Activated CD8-positive, alpha-beta T cell treated with anti-CD3 and anti-CD28 coated beads, Interleukin-2, amount 10 ng/mL, durations not matched to agents 7 days and 5 days (primary cell): ENCODE results near the gene GSS. TPM values are rescaled to one million over a fixed set of nuclear protein-coding genes. Genes with fewer than 3 reads are reported as not detected.
A peak's percentile ranks its signal among the peaks of the same experiment; 100 is the strongest.

Experiments
- ATAC-seq: fragments of 150-1000 bp; cut with Tn5 transposase; one replicate; pipeline ENCODE4 v1.10.0; 2021; ENCODE audit warnings: moderate library complexity
- CTCF ChIA-PET: fragments of 350-600 bp; sonication (Branson Sonifier 250); formaldehyde crosslinking; loops from one replicate; lab custom pipeline; 2021; ENCODE audit warnings: antibody characterized with exemption; lab: Charles Lee
- POLR2A ChIA-PET: fragments of 350-600 bp; sonication (Branson Sonifier 250); formaldehyde crosslinking; loops from one replicate; lab custom pipeline; 2021; ENCODE audit warnings: antibody characterized with exemption; lab: Charles Lee
- DNase-seq: peaks from one replicate; pipeline ENCODE4 v3.0.0-alpha.2; 2020
- H3K27ac Mint-ChIP-seq: one replicate; pipeline ENCODE4 v1.8.0; 2021; ENCODE audit warnings: mild to moderate bottlenecking, mixed read lengths
- H3K27me3 Mint-ChIP-seq: one replicate; pipeline ENCODE4 v1.8.0; 2021; ENCODE audit warnings: low read depth, mixed read lengths
- H3K36me3 Mint-ChIP-seq: one replicate; pipeline ENCODE4 v1.8.0; 2021; ENCODE audit warnings: low read depth, mixed read lengths
- H3K4me1 Mint-ChIP-seq: one replicate; pipeline ENCODE4 v1.8.0; 2021; ENCODE audit warnings: low read depth, mixed read lengths
- H3K4me3 Mint-ChIP-seq: one replicate; pipeline ENCODE4 v1.8.0; 2021; ENCODE audit warnings: mild to moderate bottlenecking, mixed read lengths
- H3K9me3 Mint-ChIP-seq: one replicate; pipeline ENCODE4 v1.8.0; 2022; ENCODE audit warnings: mixed read lengths; ENCODE audit not compliant: insufficient read depth
- total RNA-seq, 2 experiments: library from RNA; stranded (reverse); gene quantifications; one replicate each; pipeline ENCODE4 v1.2.3, GENCODE V29; 2021

The GSS gene
- total RNA-seq, 2 experiments from 2014 or later = 55.1 to 55.6 TPM

DNA sequence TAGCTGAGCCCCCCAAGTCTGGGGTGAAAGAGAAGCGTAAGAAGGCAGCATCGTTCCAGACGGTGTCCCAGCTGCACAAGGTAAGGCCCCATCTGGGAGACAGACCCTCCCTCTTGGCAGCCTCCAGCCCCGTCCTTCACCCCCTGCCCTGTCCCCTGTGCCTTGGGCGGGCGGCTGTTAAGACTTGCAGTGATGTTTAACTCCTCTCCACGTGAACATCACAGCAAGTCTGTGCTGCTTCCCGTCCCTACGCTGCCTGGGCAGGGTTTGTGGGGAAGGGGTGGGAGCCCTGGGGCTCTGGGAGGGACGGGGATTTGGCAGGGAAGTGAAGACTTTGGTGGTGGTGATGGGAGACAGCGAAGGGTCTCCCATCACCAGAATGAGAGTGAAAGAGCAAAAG lies 34.6 kb upstream of the GSS start:
- CTCF ChIA-PET = no interaction called here
- Mint-ChIP-seq H3K9me3 (no peaks in the 10 kb centered on the region), H3K27ac (no peak overlapping the region), H3K36me3 (no peaks in the 10 kb centered on the region), H3K27me3 (peaks cover under 1% of the 10 kb centered on the region), H3K4me1 (no peaks in the 10 kb centered on the region), H3K4me3 (no peak overlapping the region)
- DNase-seq = no peak
- ATAC-seq = no peak
- POLR2A ChIA-PET = no interaction called here

DNA sequence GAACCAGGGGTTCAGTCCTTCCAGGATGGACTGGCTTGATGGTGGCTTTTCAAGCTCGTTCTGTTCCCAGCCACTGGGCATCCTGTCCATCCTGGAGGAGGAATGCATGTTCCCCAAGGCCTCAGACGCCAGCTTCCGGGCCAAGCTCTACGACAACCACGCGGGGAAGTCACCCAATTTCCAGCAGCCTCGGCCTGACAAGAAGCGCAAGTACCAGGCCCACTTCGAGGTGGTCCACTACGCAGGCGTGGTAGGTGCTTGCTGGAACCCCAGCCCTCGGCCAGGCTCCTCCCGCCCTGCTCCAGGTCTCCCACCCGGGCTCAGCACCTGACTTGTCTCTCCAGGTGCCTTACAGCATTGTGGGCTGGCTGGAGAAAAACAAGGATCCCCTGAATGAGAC lies 34.1 kb upstream of the GSS start:
- Mint-ChIP-seq H3K9me3 (no peaks in the 10 kb centered on the region), H3K27ac (no peak overlapping the region), H3K4me3 (no peak overlapping the region), H3K36me3 (no peaks in the 10 kb centered on the region), H3K4me1 (peaks cover 1% of the 10 kb centered on the region), H3K27me3 (peaks cover 3% of the 10 kb centered on the region)
- CTCF ChIA-PET = no interaction called here
- ATAC-seq (no peak), DNase-seq (no peak)
- POLR2A ChIA-PET = no interaction called here

DNA sequence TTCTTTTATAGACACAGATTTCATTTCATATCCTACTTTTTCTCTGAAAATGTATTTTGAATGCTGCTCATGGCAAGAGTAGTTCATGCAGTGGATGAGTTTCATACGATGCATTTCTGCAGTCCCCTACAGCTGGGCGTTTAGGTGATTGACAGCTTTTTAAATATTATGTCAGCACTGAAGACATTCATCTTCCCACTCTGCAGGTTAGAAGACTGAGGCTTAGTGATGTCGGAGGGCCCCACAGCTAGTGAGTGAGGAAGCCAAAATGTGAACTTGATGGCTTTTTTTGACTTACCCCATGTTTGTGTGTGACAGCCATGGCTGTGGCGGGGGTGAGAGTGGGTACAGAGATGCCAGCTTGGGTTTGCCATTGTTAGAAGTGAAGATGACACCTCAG lies 33.5 kb upstream of the GSS start:
- ATAC-seq (no peak), DNase-seq (no peak)
- H3K9me3 Mint-ChIP-seq = no peaks in the 10 kb centered on the region
- peak overlapping the region; percentile 43 for H3K27ac Mint-ChIP-seq
- CTCF ChIA-PET = interaction anchor here (1.0 kb wide), 1 partner anchor 115 kb away, joined by 3 read pairs; no protein-coding TSS in a partner anchor
- H3K4me1 Mint-ChIP-seq = peaks cover 1% of the 10 kb centered on the region
- POLR2A ChIA-PET = no interaction called here
- peaks cover 3% of the 10 kb centered on the region for H3K27me3 Mint-ChIP-seq
- no peak overlapping the region for H3K4me3 Mint-ChIP-seq
- no peaks in the 10 kb centered on the region for H3K36me3 Mint-ChIP-seq

DNA sequence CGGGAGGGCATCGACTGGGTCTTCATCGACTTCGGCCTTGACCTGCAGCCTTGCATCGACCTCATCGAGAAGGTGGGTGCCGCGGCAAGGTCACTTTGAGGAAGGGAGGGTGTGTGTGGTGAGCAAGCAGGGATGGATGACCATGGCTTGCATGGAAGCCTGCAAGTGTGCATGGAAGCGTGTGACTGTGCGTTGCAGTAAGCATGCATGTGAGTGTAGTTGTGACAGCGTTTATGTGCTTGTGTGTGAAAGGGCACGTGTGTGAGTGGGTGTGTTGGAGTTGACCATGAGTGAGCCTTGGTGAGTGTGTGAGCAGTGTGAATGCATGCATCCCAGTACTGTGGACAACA lies 32.6 kb upstream of the GSS start:
- POLR2A ChIA-PET = no interaction called here
- ATAC-seq (no peak), DNase-seq (no peak)
- Mint-ChIP-seq H3K4me1 (peaks cover 1% of the 10 kb centered on the region), H3K36me3 (no peaks in the 10 kb centered on the region), H3K9me3 (no peaks in the 10 kb centered on the region), H3K4me3 (no peak overlapping the region), H3K27ac (no peak overlapping the region), H3K27me3 (peaks cover 7% of the 10 kb centered on the region)
- CTCF ChIA-PET = interaction anchor here (1.0 kb wide), 1 partner anchor 114 kb away, joined by 3 read pairs; no protein-coding TSS in a partner anchor

DNA sequence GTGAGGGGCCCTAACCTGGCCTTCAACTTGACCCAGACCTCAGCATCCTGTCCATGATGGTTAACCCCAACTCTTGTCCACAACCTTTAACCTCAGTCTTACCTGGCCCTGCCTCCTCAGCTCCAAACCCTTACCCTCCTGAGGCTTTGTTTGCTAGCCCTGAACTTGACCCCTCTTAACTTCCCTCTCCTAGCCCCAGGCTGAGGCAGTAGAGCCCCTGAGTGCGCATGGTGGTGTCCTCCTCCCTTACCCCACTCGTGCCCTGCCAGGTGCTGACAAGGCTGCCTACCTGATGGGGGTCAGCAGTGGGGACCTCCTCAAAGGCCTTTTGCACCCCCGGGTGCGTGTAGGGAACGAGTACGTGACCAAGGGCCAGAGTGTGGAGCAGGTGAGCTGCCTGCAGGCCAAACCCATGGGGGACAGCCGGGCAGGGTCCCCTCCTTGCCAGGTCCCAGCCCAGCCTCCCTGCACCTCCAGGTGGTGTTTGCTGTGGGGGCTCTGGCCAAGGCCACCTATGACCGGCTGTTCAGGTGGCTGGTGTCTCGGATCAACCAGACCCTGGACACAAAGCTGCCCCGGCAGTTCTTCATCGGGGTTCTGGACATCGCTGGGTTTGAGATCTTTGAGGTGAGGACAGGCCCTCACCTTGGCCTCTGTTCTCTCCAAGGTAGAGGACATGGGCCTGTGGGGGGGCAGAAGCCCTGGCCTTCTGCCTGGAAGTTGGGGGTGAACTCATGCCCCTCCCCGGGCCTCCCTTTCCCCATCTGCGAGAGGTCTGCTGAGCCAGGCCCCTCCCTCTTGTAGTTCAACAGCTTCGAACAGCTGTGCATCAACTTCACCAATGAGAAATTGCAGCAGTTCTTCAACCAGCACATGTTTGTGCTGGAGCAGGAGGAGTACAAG lies 31.9 kb upstream of the GSS start:
- Mint-ChIP-seq H3K4me1 (peaks cover 1% of the 10 kb centered on the region), H3K36me3 (no peaks in the 10 kb centered on the region), H3K27ac (no peak overlapping the region), H3K4me3 (no peak overlapping the region), H3K9me3 (no peaks in the 10 kb centered on the region), H3K27me3 (peaks cover 7% of the 10 kb centered on the region)
- DNase-seq (no peak), ATAC-seq (no peak)
- ChIA-PET POLR2A (no interaction called here), CTCF (no interaction called here)

DNA sequence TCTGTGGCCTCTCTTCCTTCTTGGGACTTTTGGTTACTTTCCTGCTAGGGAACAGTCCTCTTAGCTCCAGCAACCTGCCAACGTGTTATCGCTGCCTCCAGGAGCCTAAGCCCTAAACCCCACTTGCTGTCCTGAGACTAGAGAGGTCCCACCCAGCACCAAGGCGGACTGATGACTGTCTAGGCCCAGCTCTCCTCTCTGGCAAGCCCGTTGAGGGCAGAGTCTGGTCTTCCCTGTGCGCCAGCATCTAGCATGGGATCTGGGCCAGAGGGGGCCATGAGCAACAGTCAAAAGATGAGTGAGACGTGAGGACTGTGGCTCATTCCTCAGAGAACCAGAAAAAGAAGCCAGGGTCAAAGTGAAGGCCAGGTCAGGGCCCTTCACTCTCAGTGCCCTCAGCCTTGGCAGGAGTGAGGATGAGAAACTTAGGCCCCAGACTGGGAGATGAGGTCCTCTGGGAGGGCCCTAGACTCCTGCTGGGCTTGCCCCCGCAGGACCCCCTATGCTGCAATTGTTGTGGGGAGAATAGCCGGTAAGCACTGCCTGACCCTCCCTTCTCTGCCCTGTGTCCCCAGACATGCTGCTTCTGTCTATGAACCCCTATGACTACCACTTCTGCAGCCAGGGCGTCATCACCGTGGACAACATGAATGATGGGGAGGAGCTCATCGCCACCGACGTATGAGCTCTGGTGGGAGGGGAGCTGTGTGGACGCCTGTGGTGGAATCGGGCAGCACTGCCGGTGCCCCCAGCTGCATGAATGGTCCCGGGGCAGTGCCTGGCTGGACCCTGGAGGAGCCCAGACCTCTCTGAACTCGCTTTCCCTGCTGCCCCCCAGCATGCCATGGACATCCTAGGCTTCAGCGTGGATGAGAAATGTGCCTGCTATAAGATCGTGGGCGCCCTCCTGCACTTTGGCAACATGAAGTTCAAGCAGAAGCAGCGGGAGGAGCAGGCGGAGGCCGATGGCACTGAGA lies 31.0 kb upstream of the GSS start:
- POLR2A ChIA-PET = no interaction called here
- CTCF ChIA-PET = no interaction called here
- Mint-ChIP-seq H3K4me3 (no peak overlapping the region), H3K36me3 (no peaks in the 10 kb centered on the region), H3K9me3 (no peaks in the 10 kb centered on the region), H3K4me1 (peaks cover 1% of the 10 kb centered on the region), H3K27ac (no peak overlapping the region), H3K27me3 (peaks cover 7% of the 10 kb centered on the region)
- DNase-seq (no peak), ATAC-seq (no peak)

DNA sequence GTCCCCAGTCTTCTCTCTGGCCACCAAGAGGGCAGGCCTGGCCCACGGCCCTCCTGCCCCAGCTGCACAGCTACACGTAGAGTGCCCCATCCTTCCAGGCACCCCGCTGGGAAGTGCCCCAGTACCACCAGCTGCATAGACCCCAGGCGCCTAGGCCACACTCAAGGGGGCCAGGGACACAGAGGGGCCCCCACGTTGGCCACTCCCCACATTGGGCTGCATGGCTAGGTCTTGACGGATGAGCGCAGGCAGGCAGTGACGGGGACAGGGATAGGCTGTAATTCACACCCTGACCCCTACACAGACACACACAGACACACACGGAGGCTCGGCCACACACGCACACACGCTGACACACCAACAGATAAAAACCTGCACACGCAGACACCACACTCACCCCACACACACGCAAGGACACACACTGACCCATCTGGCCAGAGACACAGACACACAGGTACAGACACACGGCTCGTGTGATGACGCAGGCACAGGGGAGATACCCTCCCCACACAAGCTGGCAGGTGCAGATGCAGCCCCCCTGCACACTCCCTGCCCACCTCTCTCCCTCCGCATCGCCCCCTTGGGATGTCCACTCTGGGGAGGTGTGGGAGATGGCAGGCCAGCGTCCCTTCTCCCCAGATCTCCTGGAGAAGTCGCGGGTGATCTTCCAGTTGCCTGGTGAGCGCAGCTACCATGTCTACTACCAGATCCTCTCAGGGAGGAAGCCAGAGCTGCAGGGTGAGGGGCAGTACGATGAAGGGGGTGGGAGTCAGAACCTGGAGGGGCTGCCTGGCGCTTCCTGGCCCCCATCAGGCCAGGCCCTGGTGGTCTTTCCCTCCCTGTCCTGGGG lies 30.1 kb upstream of the GSS start:
- Mint-ChIP-seq H3K27me3 (peaks cover 7% of the 10 kb centered on the region), H3K27ac (no peak overlapping the region), H3K4me3 (no peak overlapping the region), H3K36me3 (no peaks in the 10 kb centered on the region), H3K4me1 (peaks cover 1% of the 10 kb centered on the region), H3K9me3 (no peaks in the 10 kb centered on the region)
- ATAC-seq (no peak), DNase-seq (no peak)
- CTCF ChIA-PET = no interaction called here
- POLR2A ChIA-PET = no interaction called here

DNA sequence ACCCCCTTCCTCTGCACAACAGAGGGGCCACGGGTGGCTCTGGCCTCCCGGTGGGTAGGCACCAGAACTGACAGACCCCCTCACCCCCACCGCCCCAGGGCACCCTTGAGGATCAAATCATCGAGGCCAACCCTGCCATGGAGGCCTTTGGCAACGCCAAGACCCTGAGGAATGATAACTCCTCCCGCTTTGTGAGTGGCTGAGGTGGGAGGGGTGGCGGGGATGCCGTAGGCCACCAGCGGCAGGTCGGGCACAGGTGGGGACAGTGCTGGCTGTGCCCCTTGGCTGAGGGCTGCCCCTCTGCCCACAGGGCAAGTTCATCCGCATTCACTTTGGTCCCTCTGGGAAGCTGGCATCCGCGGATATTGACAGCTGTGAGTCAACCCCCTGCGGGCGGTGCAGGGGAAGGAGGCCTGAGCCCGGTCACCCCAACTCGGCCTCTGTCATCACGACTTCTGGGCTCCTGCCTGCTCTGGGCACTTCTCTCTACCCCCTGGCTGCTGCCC lies 29.2 kb upstream of the GSS start:
- H3K27me3 Mint-ChIP-seq = peaks cover 7% of the 10 kb centered on the region
- H3K27ac Mint-ChIP-seq = peak overlapping the region; percentile 21
- DNase-seq = no peak
- POLR2A ChIA-PET = no interaction called here
- H3K4me1 Mint-ChIP-seq = peaks cover 1% of the 10 kb centered on the region
- no peaks in the 10 kb centered on the region for H3K36me3 Mint-ChIP-seq
- ATAC-seq = no peak
- H3K4me3 Mint-ChIP-seq = no peak overlapping the region
- no peaks in the 10 kb centered on the region for H3K9me3 Mint-ChIP-seq
- CTCF ChIA-PET = no interaction called here

DNA sequence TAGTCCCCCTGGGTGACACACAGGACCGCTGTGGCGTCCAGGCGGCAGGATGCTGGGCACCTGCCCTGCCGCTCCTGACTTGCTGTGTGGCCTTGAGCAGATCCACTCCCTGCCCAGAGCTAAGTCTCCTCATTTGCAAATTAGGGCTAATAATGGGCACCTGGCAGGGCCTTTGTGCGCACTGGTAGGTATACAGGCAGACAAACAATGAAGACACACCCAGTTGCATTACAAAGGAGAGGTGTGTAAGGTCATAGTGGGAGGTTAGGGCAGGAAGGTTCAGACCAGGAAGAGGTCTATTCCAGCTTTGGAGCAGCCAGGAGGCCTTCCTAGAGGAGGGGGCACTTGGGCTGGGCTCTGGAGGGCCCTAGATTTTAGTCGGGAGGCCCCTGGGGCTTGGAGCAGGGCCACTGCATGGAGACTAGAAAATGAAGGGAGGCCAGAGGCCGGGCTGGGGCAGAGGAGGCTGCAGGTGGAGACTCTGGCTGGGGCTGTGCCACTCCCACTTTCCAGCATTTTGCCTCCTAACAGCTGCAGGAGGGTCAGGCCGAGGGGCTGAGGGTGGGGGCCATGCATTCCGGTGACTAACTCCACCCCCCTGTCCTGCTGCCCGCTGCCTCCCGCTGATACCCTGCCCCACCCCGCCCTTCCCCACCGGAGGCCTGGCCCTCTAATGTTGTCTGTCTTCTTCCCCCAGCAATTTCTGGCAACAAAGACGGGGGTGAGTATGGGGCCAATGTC lies 28.6 kb upstream of the GSS start:
- H3K27ac Mint-ChIP-seq = no peak overlapping the region
- H3K27me3 Mint-ChIP-seq = peaks cover 7% of the 10 kb centered on the region
- DNase-seq (no peak), ATAC-seq (no peak)
- ChIA-PET CTCF (no interaction called here), POLR2A (no interaction called here)
- peaks cover 1% of the 10 kb centered on the region for H3K4me1 Mint-ChIP-seq
- no peaks in the 10 kb centered on the region for H3K9me3 Mint-ChIP-seq
- H3K4me3 Mint-ChIP-seq = no peak overlapping the region
- no peaks in the 10 kb centered on the region for H3K36me3 Mint-ChIP-seq

DNA sequence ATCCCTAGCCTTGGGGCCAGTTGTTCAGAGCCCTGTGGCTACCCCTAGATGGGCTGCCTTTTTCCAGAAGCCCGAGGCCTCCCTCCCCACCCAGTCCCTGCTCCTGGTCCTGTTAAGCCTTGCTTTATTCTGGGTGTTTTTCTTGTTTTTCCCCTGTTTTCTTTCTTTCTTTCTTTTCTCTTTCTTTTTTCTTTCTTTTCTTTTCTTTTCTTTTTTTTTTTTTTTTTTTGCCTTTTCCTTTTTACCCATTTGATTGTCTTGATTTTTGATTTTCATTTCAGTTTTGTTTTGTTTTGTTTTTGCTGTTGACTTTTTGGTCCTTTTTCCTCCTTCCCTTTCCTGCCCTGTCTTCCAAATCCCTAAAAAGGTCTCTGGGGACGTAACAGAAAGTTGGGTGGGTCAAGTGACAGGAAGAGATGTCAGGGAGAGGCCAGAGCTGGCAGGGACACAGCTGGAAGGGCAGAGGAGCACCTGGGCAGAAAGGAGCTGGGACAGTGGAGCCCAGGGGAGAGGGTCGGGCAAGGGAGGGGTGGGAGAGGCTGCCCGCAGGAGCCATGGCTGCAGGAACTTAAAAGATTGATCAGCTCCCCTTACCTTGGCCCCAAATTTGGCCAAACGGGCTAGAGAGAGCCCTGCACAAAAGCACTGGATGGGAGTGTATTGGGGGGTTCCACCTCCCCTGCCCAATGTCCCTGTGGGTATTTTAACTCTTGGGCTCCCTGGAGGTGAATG lies 27.6 kb upstream of the GSS start:
- H3K4me1 Mint-ChIP-seq = peaks cover 1% of the 10 kb centered on the region
- no peak overlapping the region for H3K4me3 Mint-ChIP-seq
- CTCF ChIA-PET = no interaction called here
- ATAC-seq = no peak
- H3K9me3 Mint-ChIP-seq = no peaks in the 10 kb centered on the region
- DNase-seq = no peak
- H3K27ac Mint-ChIP-seq = no peak overlapping the region
- POLR2A ChIA-PET = no interaction called here
- H3K36me3 Mint-ChIP-seq = no peaks in the 10 kb centered on the region
- peaks cover 7% of the 10 kb centered on the region for H3K27me3 Mint-ChIP-seq
